Endothelial cell of hepatic sinusoid (primary cell): ENCODE data around the gene PDE8A.

ENCODE experiments used
- in situ Hi-C: cut with HindIII; loops from 2 replicates; pipeline ENCODE4 v1.10.0; 2017; ENCODE audit warnings: low sequenced_read_pairs

PDE8A gene

DNA sequence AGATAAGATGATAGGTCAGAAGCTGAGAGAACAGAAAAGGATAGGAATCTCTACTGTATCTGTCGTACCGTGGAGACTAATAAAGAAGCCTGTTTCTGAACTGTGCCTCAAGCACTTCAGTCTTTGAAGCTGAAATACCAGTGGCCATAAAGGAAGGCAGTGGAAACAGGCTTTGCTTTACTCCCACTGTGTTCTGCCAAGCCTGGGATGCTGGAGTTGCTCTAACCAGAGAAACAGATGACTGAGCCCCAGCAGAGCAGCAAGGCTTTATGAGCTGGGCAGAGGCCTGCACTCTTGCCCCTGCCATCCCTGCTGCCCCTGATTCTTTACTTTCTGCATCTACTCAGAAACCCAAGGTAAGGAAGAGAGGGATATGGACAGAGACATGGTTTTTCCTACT, 89.4 kb downstream of the PDE8A start:
- in situ Hi-C loops: no loop called here

DNA sequence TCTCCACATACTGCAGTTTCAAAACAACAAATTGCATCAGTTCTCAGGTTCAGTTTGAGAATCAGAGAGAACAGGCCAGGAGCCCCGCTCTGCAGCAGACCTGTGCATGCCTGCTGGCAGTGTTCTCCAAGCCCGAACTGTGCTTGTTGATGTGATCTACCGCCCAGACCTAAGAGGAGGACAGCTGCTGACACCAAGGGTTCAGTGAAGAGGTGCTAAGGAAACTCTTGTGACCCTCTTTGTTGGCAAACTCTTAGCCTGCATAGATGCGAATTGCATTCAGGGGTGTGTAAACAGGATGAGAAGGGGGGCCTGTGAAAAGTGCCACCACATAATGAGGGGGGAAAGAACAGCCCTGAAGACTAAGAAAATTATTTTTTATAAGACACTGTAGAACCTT, 89.8 kb downstream of the PDE8A start:
- in situ Hi-C loops: no loop called here

DNA sequence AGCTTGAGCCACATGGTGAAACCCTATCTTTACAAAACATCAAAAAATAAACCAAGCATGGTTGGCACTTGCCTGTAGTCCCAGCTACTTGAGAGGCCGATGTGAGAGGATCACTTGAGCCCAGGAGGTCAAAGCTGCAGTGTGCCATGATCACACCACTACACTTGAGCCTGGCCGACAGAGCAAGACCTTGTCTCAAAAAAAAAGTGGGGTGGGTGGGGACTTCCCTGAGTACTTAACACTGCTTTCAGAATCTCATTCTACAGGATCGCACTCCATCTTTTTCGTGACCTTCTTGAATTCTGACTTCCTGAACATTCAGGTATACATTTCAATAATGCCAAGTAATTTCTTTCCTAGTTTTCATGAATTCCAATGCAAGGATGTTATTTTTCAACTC, 91.3 kb downstream of the PDE8A start:
- in situ Hi-C loops: no loop called here

DNA sequence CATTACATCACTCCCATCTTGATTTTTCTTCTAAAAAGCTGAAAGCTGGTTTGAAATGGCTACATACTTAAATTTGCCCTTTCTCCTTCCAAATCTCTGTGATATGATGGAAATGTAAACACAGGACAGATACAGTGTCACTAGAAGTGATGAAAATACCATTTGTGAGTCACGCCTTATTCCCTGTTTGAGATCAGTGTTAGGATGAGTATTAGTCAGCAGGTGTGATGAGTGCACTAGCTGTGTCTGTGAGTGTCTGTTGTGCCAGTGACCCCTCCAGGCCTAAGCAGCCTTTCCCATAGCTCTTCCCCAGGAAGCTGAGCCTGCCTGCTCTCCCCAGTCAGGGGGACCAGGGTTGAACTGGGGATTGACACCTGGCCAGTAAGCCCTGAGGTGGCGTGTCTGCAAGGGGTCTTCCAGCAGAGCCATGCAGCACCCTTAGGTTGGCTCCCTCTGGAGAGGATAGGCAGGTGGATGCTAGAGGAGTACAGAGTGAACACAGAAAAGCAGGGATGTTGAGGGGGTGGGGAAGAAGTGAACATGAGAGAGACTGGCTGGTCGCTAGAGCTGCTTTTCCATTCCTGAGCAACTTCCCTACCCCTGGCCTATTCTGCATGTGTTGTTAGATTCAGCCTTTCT, 92.0 kb downstream of the PDE8A start:
- in situ Hi-C loops: no loop called here

DNA sequence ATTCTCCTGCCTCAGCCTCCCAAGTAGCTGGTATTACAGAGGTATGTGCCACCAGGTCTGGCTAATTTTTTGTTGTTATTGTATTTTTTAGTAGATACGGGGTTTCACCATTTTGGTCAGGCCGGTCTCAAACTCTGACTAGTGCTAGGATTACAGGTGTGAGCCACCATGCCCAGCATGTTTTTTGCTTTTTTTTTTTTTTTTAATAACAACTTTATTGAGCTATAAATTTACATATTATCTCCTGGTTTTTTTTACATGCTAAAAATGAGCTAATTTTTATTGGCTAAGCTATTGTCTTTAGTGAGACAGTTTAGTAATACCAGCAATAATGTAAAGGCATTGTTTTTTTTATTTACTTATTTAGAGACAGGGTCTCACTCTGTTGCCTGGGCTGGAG, 105.2 kb downstream of the PDE8A start:
- in situ Hi-C loops: no loop called here

DNA sequence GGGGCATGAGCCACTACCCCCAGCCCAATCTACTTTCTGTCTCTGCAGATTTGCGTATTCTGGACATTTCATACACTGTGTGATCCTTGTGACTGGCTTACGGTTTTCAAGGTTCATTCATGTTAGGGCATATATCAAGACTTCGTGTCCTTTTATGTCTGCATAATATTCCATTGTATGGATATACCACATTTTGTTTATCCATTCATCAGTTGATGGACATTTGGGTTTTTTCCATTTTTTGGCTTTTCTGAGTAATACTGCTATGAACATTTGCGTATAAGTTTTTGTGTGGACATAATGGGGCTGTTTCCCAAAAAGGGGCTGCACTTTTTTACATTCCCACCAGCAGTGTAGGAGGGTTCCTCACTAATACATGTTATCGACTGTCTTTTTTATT, 106.6 kb downstream of the PDE8A start:
- in situ Hi-C loops: no loop called here

DNA sequence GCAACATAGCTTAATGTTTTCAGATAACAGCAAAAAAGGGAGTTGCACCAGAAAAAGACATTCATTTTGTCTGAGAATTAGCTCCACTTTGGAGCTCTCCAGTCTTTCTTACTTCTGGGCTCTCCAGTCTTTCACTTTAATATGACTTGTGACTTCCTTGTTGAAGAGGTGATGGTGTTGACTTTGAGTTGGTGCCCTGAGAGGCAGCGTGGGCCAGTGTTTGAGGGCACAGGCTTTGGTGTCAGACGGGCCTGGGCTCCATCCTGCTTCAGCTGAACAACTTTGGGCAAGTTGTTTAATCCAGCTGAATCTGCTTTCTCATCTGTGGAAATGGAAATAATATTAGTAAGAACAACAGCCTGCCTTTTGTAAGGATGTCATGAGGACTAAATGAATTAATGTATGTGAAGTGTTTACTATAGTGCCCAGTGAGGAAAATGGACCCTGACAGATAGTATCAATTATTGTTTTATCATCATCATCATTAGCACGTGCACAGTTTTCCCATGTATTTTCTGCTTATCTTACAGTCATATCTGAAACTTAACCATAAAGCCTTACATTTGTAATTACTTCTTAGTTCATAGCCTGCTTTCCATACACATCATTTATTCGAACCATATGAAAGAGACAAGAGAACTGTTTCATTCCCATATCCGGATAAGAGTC, 108.4 kb downstream of the PDE8A start:
- in situ Hi-C loops: no loop called here

DNA sequence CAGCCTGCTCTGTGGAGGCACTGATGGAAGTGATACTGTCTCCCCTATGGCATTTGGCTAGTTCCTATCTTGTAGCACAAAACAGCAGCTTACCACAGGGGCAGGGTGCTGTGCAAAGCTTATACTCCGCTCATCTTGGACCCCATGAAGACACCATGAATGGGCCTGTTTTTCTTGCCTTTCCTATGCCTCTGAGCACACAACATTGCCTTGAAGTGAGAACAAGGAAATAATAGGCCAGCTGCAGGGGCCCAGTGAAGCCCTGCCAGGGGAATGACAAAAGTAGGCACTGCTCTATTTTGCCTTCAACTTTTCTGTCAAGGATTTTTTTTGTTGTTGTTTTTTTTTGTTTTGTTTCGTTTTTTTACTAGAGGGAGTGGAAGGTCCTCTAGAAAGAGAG, 110.3 kb downstream of the PDE8A start:
- in situ Hi-C loops: no loop called here

DNA sequence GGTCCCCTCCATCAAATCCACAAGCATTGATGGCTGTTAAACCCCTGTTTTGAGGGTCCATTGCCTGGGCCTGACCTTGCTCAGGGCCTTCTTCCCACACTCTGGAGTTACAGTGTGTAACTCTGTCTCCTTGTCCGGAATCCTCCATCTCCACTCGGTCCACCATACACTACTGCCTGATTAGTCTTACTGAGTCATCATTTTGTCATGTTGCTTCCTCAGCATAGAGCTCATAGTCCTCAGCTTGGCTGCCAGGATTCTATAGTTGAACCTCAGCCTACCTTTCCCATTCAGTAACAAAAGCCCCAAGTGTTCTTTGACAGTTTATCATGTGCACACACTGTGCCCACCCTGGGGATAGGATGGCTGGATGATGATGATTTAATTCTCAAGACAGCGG, 113.0 kb downstream of the PDE8A start:
- in situ Hi-C loops: no loop called here

DNA sequence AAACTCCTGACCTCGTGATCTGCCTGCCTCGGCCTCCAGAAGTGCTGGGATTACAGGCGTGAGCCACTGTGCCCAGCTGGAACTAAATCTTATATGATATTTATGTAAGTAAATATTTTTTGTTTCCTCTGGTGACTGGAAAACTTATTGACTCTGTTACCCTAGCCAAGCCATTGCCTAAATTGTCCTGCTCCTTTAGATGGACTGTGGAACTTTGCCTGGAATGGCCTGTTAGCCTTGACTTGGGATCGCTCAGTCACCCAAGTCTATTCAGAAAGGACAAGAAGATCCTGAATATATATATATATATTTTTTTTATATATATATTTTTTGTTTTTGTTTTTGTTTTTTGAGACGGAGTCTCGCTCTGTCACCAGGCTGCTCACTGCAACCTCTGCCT, 113.9 kb downstream of the PDE8A start:
- in situ Hi-C loops: no loop called here

DNA sequence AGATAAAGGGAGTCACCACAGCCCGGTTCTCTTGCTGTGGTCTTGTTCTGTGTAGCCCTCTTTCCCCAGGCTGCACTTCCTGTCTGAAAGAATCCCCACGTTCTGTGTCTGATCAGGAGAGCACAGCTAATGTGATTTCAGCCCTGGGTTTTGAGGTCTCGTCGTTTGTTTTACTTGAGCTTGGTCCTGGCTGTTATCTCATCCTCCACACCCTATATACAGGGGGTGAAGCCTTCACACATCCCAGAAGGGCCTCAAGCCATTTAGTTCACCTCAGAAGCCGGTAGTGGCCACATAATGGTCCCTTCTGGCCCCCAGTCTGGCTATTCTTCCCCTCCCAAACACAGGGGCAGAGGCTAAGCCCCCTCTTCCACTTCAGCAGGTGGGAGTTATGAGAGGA, 115.6 kb downstream of the PDE8A start:
- in situ Hi-C loops: no loop called here

DNA sequence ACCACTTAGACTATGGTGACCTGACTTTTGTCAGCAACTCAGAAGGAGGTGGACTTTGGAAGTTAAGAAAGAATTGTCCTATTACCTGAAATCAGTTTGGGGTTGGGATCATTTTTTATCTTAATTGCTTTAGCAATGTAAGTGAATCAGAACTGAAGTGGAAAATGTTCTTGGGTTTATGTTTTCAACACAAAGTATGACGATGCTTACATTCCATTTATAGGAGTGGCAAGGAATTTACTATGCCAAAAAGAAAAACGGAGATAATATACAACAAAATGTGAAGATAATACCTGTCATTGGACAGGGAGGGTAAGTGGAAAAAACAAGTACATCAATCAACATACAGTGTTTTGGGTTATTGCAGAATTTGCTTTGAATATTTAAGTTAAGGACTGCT, 116.1 kb downstream of the PDE8A start:
- in situ Hi-C loops: no loop called here

DNA sequence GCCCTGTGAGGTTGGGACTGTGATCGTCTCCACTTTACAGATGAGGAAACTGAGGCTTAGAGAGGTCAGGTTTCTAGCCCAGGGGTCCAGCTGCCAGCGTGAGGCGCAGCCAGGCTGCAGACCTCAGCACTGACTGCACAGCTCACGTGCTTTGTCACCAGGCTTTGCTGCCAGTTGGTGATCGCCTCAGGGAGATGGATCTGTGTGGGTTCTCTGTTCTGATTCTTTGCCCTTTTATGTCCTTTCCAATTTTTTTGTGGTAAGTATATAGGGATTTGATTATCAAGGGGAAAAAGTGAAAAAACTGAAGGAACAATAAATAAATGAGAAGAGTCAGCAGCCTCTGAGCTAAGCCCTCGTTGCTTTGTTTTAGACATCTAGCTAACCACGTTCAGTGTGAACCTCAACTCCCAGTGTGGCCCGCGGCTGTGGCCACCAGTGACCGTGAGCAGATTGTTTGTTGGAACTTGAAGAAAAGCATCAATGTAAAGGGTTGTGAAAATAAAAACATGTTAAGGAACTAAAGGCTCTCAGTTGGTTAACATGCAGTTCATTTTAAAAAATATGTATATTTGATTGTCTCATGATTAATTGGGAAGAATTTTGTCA, 117.6 kb downstream of the PDE8A start:
- in situ Hi-C loops: no loop called here

DNA sequence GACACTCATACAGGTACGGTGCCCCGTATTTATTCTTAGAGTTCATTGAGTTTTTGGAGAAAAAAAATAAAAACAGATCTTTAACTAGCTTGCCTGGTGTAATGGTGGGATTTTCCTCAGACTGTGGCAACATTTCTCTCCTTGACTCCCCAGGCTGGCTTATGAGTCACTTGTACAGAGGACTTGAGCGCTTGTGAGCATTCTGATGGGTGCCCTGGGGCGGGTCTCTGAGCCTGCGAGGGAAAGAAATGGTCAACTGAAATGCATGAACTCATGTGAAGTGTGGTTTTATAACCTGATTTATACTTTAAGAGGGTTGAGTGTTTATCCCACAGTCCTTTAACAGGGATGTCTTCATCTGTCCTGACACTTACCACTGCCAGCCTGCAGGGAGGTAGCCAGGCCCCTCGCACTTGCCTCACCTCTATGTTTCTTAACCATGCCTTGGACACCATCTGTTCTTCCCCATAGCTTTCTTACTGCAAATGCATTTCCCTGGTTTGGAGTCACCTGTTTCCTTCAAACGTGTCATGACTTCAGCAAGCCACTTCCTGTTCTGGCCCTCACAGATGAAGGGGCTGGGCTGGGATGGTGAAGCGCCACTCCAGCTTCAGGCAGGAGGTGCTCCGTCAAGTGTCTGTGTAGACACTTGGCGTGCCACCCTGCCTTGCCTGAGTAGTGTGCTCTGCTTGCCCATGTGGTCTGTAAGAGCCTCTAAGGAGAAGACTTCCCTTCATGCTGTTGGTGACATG, 118.7 kb downstream of the PDE8A start:
- in situ Hi-C loops: no loop called here

DNA sequence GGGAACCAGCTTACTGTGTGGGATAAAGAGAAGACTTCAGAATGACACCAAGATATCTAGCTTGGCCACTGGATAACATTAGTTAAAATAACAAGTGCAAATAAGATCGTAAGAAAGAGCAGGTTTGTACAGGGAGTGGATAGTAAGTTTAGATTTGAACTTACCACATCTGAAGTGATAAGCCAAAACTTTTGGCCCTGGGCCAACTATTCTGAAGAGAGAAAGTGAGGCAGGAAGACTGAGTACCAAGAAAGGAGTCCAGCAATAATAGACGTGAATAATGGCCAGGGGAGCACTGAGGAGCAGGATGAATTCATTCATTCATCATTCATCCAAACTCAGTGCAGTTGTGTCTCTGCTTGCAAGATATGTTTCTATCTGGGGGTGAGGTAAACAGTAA, 122.9 kb downstream of the PDE8A start:
- in situ Hi-C loops: no loop called here

DNA sequence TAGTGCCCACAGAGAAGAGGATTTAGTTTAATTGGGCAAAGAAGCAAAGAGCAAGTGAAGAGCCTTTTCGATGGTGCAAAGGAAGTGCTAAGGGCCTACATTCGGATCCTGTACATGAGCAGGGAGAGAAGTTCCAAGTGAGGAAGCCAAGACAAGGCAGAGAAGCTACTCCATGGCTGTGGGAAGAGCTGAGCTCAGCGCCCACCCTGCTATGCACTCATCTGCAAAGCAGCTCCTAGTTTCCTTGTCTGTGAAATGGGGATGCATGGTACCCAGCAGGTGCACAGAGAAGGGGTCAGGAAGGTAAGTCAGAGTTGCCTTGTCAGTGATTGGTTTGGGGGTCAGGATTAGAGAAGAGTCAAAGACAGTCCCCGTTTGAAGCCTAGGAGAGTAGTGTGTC, 126.5 kb downstream of the PDE8A start:
- in situ Hi-C loops: no loop called here

DNA sequence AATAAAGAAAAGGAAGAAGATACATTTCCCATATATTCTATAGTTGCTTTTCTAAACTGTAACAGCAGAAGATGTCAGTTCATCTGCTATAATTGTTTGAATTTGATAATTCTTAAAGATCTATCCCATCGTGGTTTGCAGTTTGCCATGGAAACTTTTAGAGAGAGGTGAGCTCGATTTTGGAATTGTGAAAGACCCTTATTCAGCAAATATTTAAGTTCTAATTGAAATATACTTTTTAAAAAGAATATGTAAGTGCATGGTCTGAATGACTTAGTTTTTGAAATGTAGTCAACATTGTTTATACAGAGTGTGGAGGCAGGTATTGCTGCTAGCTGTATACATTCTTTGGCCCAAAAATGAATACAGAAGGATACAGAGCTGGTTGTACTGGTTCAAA, 127.7 kb downstream of the PDE8A start:
- in situ Hi-C loops: no loop called here

DNA sequence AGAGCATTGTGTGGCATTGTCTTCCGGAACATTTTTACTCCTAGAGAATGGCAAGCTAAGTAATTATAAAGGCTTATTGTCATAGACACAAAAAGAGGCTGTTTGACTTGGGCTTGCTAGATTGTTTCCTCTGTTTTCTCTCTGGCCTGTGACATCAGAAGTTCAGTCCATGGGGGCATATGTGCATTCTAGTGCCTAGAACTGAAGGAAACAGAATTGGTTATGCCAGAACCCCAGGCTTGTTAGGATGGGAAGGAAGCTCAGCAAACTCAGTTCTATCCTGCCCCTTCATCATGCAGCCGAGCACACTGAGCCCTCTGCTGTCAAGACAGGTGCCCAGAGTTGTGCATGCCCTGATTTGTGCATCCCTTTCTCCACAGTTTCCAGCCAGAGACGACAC, 131.3 kb downstream of the PDE8A start:
- in situ Hi-C loops: no loop called here

DNA sequence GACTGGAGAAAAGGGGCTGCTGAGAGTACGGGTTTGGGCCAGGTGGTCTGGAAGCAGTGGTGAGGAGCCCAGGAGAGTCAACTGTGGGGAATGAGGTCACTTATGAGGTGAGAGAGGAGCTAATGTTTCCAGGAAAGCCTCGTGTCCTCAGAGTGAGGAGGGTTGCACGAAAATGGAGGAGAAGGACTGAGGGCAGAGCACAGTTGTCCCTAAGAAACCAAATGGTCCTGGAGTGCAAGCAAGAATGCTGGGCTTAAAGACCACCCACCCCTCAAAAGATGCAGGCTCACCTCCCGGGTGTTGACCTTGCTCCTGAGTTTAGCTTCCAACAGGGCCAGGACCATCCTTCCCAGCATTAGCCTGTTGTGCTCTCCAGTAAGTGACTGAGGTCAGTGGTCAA, 133.2 kb downstream of the PDE8A start:
- in situ Hi-C loops: no loop called here

DNA sequence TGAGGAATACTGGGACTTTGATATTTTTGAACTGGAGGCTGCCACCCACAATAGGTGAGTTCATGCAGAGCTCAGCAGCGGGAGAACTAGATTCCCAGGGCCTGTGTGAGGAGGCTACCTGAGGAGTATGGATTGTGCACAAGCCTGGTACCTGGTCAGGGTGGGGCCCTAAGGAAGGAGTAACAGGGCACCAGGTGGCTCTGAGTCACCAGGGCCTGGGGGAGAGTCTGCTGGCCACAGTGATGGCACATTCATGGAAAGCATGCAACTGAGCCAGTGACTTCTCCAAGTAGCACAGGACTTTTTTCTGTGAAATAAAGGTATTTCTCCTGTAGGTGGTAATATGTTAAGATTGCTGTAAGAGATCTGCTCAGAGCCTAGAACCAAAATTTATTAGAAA, 134.4 kb downstream of the PDE8A start:
- in situ Hi-C loops: no loop called here

DNA sequence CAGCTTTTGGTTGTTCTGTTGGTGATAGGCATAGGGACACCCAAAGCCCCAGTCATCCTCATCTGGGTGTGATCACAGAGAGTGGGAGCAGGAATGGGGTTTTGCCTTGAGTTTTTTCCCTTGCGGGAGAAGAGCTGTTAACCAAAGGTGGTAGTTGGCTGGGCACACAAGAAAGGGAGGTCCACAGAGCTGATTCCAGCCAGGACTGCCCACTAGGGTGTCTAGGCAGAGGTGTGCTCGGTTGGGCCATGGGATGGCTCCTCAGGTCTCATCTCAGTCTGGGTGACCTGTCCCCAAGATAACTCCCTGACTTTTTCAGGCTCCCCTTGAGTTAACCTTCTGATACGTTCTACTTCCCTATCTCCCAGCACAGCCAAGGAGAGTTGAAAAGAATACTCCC, 134.8 kb downstream of the PDE8A start:
- in situ Hi-C loops: no loop called here
